Thyroid gland (tissue), 4 donors: ENCODE measurements around the gene CCDC88C. TPM values are rescaled to one million over a fixed set of nuclear protein-coding genes. Genes with fewer than 3 reads are reported as not detected.

ENCODE experiments used
- DNase-seq, 2 donors: peaks; one replicate each; pipeline ENCODE4 v3.0.0-alpha.2; 2019
- H3K27ac ChIP-seq, 3 donors: fragments of 200-600 bp; sonication (generic); 1 replicate in 2 of 3; 2 replicates in 1 of 3; pipeline ENCODE4 v1.5.1; 2016 to 2019; ENCODE audit warnings: mild to moderate bottlenecking in 1 of 3, moderate library complexity in 1 of 3
- H3K27me3 ChIP-seq: fragments of 200-600 bp; sonication (generic); one replicate; pipeline ENCODE4 v1.5.1; 2019
- H3K36me3 ChIP-seq, 2 donors: fragments of 200-600 bp; sonication (generic); one replicate each; pipeline ENCODE4 v1.5.1; 2016 to 2019
- H3K4me1 ChIP-seq, 2 donors: fragments of 200-600 bp; sonication (generic); one replicate each; pipeline ENCODE4 v1.5.1; 2017 to 2019
- H3K4me3 ChIP-seq, 3 donors: fragments of 200-600 bp; sonication (generic); replicated peaks in 1 of 3; 1 replicate in 2 of 3; 2 replicates in 1 of 3; pipeline ENCODE4 v1.5.1; 2016; ENCODE audit warnings: mild to moderate bottlenecking in 1 of 3
- H3K9me3 ChIP-seq: fragments of 200-600 bp; sonication (generic); one replicate; pipeline ENCODE4 v1.5.1; 2017
- POLR2A ChIP-seq, 2 donors: fragments of 450-650 bp; IDR thresholded peaks; one replicate each; pipeline ENCODE4 v1.6.1; 2017; ENCODE audit warnings: antibody characterized with exemption in 2 of 2, mild to moderate bottlenecking in 2 of 2, moderate library complexity in 1 of 2
- WGBS, 2 donors: methylation state at CpG; one replicate each; pipeline ENCODE4 v1.1.5; 2017; 5-methylcytosine and 5-hydroxymethylcytosine counted together
- intact Hi-C: fragments of 100-400 bp; cut with DNase I; formaldehyde crosslinking; loops from one replicate; pipeline ENCODE4 v1.15.1; 2023
- total RNA-seq, 4 donors: library from RNA; depleted of rRNA; stranded (reverse); fragments of >200 nt; gene quantifications; one replicate each; pipeline ENCODE4 v1.2.3, GENCODE V29; 2016
- TF ChIP-seq, protein P1 (sequence below), 6 experiments: fragments of 200-600 bp in 3 of 6; fragments of 450-650 bp in 3 of 6; sonication (generic) in 3 of 6; IDR thresholded peaks; one replicate each; pipeline ENCODE4 v1.5.1; 2016 to 2019; ENCODE audit warnings: antibody characterized with exemption in 6 of 6, mild to moderate bottlenecking in 2 of 6, inconsistent platforms in 1 of 6, moderate library complexity in 1 of 6

Gene CCDC88C
- total RNA-seq, 4 donors from 2014 or later = 3.0 to 6.3 (median 5.8) TPM

DNA sequence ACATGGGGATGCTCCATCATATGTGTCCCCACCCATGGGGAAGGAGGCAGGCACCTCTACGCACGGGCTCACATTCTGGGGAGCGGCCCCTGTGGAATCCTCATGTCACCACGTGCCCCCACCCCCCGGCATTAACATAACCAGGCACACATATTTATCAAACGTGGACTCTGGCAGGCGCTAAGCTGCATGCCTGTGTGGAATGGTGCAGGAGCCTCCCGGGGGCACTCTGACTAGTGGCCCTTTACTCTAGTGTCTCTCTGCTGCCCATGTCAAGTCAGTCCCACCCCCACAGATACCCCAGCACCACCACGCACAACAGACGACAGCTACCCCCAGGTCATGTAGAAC, 66.1 kb downstream of the CCDC88C start:
- Histone ChIP-seq H3K36me3 (no peaks in the 10 kb centered on the region), H3K9me3 (no peaks in the 10 kb centered on the region), H3K4me1 (peaks cover 11 to 16% of the 10 kb centered on the region in 2 donors), H3K4me3 (no peak overlapping the region), H3K27ac (no peak overlapping the region), H3K27me3 (no peaks in the 10 kb centered on the region)
- WGBS, 2 donors = 81 to 83% methylated on average over 10 of the region's 10 CpGs
- intact Hi-C loops = no loop called here
- DNase-seq = no peak
- TF ChIP-seq, protein P1, sequence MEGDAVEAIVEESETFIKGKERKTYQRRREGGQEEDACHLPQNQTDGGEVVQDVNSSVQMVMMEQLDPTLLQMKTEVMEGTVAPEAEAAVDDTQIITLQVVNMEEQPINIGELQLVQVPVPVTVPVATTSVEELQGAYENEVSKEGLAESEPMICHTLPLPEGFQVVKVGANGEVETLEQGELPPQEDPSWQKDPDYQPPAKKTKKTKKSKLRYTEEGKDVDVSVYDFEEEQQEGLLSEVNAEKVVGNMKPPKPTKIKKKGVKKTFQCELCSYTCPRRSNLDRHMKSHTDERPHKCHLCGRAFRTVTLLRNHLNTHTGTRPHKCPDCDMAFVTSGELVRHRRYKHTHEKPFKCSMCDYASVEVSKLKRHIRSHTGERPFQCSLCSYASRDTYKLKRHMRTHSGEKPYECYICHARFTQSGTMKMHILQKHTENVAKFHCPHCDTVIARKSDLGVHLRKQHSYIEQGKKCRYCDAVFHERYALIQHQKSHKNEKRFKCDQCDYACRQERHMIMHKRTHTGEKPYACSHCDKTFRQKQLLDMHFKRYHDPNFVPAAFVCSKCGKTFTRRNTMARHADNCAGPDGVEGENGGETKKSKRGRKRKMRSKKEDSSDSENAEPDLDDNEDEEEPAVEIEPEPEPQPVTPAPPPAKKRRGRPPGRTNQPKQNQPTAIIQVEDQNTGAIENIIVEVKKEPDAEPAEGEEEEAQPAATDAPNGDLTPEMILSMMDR (IDR thresholded peaks at IDR 0.05) = no peak
- no peak for TF ChIP-seq POLR2A (IDR thresholded peaks at IDR 0.05)

DNA sequence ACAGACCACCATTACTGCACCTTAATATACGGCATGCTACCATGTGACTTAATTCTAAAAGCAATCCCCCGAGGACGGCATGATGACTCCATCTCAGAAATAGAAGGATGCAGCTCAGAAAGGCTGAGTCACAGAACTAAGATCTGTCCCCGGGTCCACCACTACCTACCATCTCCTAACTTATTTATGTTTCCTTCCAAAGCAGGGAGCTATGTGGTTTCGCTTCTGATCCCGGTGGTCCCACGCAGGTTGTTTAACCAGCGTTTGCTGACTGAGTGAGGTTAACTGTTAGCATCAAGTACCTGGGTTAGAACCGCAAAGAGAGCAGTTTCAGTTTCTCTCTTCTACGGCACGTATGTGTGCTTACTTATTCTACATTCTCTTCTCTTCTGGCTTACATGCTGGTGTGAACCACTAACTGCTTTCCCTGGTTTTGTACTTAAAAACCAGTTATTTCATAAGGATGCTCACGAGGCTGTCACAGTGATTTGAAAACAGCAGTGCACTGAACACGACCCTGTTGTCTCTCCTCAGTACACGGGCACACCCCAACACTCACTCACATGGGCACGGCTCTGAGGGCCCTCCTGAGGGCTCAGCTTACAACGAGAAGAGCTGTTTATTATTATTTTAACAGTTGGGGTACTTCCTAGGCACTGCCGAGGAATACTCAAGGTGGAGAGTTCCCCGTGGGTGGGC, 66.7 kb downstream of the CCDC88C start:
- intact Hi-C loops = no loop called here
- no peak overlapping the region for H3K27ac ChIP-seq

DNA sequence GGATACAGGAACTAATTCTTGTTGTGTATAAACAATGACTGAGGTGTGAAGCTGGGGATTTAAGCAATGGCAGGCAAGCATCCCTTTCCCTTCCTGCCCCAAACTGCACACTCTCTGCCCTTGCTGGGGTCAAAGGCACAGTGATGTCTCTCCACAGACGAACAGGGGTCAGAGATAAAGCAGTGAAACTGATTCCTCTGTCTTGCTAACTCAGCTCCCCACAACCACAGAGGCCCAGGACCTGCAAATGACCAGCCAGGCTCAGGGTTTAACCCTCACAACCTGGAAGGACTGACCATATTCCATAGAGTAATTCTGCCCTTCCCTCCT, 67.2 kb downstream of the CCDC88C start:
- TF ChIP-seq, protein P1 (IDR thresholded peaks at IDR 0.05) = no peak
- TF ChIP-seq POLR2A (IDR thresholded peaks at IDR 0.05) = no peak
- H3K27me3 ChIP-seq = no peaks in the 10 kb centered on the region
- H3K27ac ChIP-seq = no peak overlapping the region
- H3K4me3 ChIP-seq = no peak overlapping the region
- 82 to 90% methylated on average over 1 of the region's 1 CpG for WGBS, 2 donors
- no peak for DNase-seq
- H3K36me3 ChIP-seq = no peaks in the 10 kb centered on the region
- no peaks in the 10 kb centered on the region for H3K9me3 ChIP-seq
- H3K4me1 ChIP-seq = peaks cover 11 to 16% of the 10 kb centered on the region in 2 donors
- intact Hi-C loops = no loop called here

More for the DNA sequence above, 66.7 kb downstream of the CCDC88C start:
- no peaks in the 10 kb centered on the region for H3K9me3 ChIP-seq
- DNase-seq = no peak
- H3K4me1 ChIP-seq = peaks cover 11 to 16% of the 10 kb centered on the region in 2 donors
- WGBS, 2 donors = 70 to 71% methylated on average over 18 of the region's 18 CpGs
- no peaks in the 10 kb centered on the region for H3K27me3 ChIP-seq
- TF ChIP-seq POLR2A (IDR thresholded peaks at IDR 0.05) = no peak
- TF ChIP-seq, protein P1 (IDR thresholded peaks at IDR 0.05) = no peak
- H3K4me3 ChIP-seq = no peak overlapping the region
- H3K36me3 ChIP-seq = no peaks in the 10 kb centered on the region

DNA sequence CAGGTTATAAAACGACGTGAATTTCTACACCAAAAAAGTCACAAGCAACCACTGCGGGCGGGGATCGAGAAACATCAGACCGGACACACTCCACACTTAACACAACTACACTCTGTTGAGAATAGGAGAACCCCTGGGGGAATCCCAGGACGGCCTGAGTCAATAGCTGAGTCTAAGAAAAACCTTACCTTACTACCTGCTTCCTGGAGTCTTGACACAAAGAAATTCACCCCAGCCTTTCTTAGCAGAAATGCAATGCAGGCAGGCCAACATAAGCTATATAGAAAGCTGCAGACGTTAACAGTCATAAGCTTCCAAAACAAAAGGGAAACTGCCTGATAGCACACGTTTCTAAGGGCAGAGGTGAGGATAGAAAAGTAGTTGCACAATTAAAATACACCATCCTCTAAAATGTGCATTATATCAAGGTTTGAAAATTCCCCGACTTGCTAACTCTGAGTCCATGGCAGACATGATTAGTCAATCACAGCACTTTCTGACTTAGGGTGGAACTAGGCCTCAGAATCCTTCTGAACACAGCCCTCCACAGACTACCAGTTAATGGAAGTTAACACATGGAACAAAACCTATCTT, 68.0 kb downstream of the CCDC88C start:
- TF ChIP-seq, protein P1 (IDR thresholded peaks at IDR 0.05) = no peak
- TF ChIP-seq POLR2A (IDR thresholded peaks at IDR 0.05) = no peak
- Histone ChIP-seq H3K27me3 (no peaks in the 10 kb centered on the region), H3K4me3 (no peak overlapping the region), H3K36me3 (no peaks in the 10 kb centered on the region), H3K9me3 (no peaks in the 10 kb centered on the region), H3K27ac (no peak overlapping the region), H3K4me1 (peaks cover 11 to 16% of the 10 kb centered on the region in 2 donors)
- intact Hi-C loops = no loop called here
- 77 to 85% methylated on average over 10 of the region's 10 CpGs for WGBS, 2 donors
- DNase-seq = no peak

DNA sequence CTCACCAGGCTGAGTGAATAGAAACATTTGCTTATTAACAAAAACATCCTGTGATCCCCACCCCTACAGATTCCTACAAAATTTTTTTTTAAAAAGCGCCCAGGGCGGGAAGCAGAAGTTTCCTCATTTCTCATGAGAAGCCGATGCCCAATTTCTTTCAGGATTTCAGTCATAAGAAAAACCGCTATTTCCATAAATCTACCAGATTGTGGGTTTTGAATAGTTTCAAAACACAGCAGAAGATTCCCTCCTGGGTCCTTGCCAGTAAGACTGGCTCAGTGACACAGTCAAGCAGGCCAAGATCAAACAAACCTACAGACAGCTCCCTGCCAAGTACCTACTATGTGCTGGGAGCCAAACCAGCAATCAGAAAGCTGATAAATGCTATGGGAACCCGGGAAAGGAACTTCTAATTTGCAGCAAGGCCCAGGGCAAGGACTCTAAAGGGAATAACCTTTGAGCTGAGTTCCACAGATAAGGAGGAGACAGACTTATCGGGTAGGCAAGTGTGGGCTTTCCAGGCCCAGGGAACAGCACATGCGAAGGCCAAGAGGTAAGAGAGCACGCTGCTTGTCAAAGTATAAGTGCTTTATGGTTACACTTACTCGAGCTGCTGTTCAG, 68.7 kb downstream of the CCDC88C start:
- Histone ChIP-seq H3K27me3 (no peaks in the 10 kb centered on the region), H3K27ac (peak overlapping the region in 1 of 3 donors; percentile 49), H3K4me3 (no peak overlapping the region), H3K4me1 (peaks cover 11 to 16% of the 10 kb centered on the region in 2 donors), H3K36me3 (no peaks in the 10 kb centered on the region), H3K9me3 (no peaks in the 10 kb centered on the region)
- 77 to 78% methylated on average over 9 of the region's 9 CpGs for WGBS, 2 donors
- intact Hi-C loops = no loop called here
- no peak for DNase-seq
- TF ChIP-seq, protein P1 (IDR thresholded peaks at IDR 0.05) = no peak
- TF ChIP-seq POLR2A (IDR thresholded peaks at IDR 0.05) = no peak
